ENCODE results near the gene MT1H. TPM values are rescaled to one million over a fixed set of nuclear protein-coding genes. Genes with fewer than 3 reads are reported as not detected.
"Not testable (repeated sequence)": the region's sequence is repeated elsewhere in the genome, so short reads cannot be mapped to it uniquely, and the experiment has no call there.

The MT1H gene
- total RNA-seq, 1 donor from 2014 or later, result 1.7 TPM

- intact Hi-C loops (cut with micrococcal nuclease), result no loop called here
Measured at GRCh38 chr16:56711862-56712261, 42.2 kb downstream of the MT1H start.

- intact Hi-C loops (cut with micrococcal nuclease), result no loop called here
Measured at GRCh38 chr16:56713794-56714193, 44.2 kb downstream of the MT1H start.

GRCh38 chr16:56715126-56715525, 45.5 kb downstream of the MT1H start:
- intact Hi-C loops (cut with micrococcal nuclease), result no loop called here

- intact Hi-C loops (cut with micrococcal nuclease), result no loop called here
Measured at GRCh38 chr16:56716761-56717160, 47.1 kb downstream of the MT1H start.

- intact Hi-C loops (cut with micrococcal nuclease), result not testable (repeated sequence)
Measured at GRCh38 chr16:56717532-56717931, 47.9 kb downstream of the MT1H start.

Other genes with a start within 250 kb of the MT1H start
- gene AMFR, start 244.3 kb upstream of the MT1H start, total RNA-seq, result 57.1 and 60.6 TPM in 2 replicates
- 224 and 230 TPM in 2 replicates for gene NUDT21, start 218.5 kb upstream of the MT1H start, total RNA-seq
- gene OGFOD1, start 218.3 kb upstream of the MT1H start, total RNA-seq, result 50.6 TPM in 2 replicates
- 12.5 and 15.8 TPM in 2 replicates for gene BBS2, start 149.8 kb upstream of the MT1H start, total RNA-seq
- not detected in 2 replicates for gene MT4, start 104.7 kb upstream of the MT1H start, total RNA-seq
- 3.4 and 4.9 TPM in 2 replicates for gene MT3, start 80.3 kb upstream of the MT1H start, total RNA-seq
- 282 and 285 TPM in 2 replicates for gene MT2A, start 61.2 kb upstream of the MT1H start, total RNA-seq
- gene MT1E, start 44.0 kb upstream of the MT1H start, total RNA-seq, result 169 and 187 TPM in 2 replicates
- gene MT1M, start 37.2 kb upstream of the MT1H start, total RNA-seq, result 0.45 TPM in 1 of 2 replicates, not detected in the other
- gene MT1A, start 31.1 kb upstream of the MT1H start, total RNA-seq, result 0.57 and 0.82 TPM in 2 replicates
- gene MT1B, start 17.9 kb upstream of the MT1H start, total RNA-seq, result not detected in 2 replicates
- 18.5 and 24.1 TPM in 2 replicates for gene MT1F, start 11.9 kb upstream of the MT1H start, total RNA-seq
- 27.6 and 30.1 TPM in 2 replicates for gene MT1G, start 1.7 kb upstream of the MT1H start, total RNA-seq
- 61.4 and 64.6 TPM in 2 replicates for gene MT1X, start 12.7 kb downstream of the MT1H start, total RNA-seq
- 97.2 and 101 TPM in 2 replicates for gene NUP93, start 60.3 kb downstream of the MT1H start, total RNA-seq
- not detected in 2 replicates for gene SLC12A3, start 195.4 kb downstream of the MT1H start, total RNA-seq

All from T-helper 2 cell treated with Interferon-gamma antibody and Interleukin-4, amounts not matched to agents 100 ng/mL and 5 ng/mL, for 36 hours (primary cell).